Activated CD4-positive, CD25-positive, alpha-beta regulatory T cell treated with anti-CD3 and anti-CD28 coated beads, Interleukin-2, amount 50 U/mL, for 72 hours (primary cell): ENCODE measurements around the gene COQ8A.
"Not testable (repeated sequence)": the region's sequence is repeated elsewhere in the genome, so short reads cannot be mapped to it uniquely, and the experiment has no call there.

Experiments used
- DNase-seq: peaks from one replicate; pipeline ENCODE4 v3.0.0; 2021

COQ8A gene

DNA sequence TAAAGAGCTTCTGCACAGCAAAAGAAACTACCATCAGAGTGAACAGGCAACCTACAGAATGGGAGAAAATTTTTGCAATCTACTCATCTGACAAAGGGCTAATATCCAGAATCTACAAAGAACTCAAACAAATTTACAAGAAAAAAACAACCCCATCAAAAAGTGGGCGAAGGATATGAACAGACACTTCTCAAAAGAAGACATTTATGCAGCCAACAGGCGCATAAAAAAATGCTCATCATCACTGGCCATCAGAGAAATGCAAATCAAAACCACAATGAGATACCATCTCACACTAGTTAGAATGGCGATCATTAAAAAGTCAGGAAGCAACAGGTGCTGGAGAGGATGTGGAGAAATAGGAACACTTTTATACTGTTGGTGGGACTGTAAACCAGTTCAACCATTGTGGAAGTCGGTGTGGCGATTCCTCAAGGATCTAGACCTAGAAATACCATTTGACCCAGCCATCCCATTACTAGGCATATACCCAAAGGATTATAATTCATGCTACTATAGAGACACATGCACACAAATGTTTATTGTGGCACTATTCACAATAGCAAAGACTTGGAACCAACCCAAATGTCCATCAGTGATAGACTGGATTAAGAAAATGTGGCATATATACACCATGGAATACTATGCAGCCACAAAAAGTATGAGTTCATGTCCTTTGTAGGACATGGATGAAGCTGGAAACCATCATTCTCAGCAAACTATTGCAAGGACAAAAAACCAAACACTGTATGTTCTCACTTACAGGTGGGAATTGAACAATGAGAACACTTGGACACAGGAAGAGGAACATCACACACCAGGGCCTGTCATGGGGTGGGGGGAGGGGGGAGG, 10.6 kb upstream of the COQ8A start:
- DNase-seq, result not testable (repeated sequence)

DNA sequence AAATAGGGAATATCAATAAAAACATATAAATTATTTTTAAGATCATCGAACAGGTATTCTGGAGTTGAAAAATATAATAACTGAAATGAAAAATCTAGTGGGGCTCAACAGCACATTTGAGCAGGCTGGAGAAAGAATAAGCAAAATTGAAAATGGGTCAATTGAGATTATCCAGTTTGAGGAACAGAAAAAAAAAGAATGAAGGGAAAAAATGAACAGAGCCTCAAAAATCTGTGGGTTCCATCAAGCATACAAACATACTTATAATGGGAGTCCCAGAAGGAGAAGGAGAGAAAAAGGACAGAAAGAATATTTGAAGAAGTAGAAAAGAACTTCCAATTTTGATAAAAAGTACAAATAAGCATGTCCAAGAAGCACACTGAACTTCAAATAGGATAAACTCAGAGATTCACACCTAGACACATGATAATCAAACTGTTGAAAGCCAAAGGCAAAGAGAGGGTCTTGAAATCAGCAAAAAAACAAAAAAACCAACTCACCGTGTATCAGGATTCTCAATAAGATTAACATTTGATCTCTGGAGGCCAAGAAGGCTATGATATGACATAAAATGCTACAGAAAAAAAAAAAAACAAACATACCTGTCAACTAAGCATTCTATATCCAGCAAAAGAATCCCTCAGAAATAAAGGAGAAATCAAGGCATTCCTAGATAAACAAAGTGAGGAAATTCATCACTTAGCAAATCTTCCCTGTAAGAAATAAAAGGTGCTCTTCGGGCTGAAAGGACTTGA, 5.4 kb upstream of the COQ8A start:
- DNase-seq, result no peak

DNA sequence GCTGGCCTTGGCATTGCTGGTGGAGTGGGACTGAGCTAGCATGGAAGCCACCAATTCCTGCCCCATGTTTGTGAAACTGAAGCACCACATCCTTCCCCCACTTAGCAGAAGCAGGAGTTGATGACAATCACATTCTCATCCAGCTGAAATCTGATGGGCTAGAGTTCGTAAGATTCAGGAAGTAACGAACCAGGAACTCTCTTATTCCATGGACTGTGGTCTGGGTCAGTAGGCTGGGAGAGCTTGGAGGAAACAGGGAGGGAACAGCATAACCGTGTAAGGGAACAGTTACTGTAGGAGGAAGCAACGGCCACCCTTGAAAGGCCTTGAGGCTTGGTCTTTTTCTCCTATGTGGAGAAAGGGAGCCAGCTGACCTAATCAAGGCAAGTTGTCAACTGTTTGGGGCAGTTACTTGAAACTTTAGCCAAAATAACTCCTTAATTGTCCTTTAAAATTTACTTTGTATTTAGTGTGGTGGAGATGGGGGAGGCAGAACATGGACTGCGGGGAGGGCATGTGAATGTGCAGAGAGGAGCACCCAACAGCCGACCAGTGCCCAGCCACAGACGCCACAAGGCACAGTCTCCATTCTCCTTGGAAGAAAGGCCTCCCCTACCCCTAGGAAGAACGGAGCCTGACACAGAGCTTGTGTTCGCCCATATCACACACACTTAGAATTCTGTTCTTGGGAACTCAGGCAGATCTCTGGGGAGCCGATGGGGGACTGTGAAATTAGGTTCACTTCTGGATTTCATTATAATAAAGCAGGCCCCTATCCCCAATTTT, 2.0 kb upstream of the COQ8A start:
- no peak for DNase-seq

DNA sequence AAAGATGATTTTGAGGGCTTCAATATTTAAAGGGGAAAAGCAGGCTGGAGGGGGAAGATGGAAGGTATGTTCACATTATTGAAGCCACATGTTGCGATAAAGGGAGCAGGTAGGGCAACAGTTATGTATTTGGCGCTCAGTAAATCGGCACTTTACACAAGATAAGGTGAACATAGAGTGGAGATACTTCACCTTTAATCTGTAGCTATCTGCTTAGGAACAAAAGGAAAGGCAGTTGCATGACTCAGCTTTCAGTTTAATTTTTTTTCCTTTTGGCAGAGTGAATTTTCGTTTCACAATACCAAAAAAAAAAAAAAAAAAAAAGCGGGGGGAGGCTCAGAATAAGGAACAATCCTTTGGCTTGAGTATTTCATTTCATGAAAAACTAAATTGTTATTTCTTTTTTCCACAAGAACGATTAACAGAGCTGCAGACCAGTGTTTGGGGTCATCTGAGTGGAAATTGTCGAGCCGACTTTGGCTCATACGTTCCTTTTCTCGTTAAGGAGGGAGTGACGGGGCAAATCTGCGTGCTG, 1.1 kb upstream of the COQ8A start:
- DNase-seq, result no peak

DNA sequence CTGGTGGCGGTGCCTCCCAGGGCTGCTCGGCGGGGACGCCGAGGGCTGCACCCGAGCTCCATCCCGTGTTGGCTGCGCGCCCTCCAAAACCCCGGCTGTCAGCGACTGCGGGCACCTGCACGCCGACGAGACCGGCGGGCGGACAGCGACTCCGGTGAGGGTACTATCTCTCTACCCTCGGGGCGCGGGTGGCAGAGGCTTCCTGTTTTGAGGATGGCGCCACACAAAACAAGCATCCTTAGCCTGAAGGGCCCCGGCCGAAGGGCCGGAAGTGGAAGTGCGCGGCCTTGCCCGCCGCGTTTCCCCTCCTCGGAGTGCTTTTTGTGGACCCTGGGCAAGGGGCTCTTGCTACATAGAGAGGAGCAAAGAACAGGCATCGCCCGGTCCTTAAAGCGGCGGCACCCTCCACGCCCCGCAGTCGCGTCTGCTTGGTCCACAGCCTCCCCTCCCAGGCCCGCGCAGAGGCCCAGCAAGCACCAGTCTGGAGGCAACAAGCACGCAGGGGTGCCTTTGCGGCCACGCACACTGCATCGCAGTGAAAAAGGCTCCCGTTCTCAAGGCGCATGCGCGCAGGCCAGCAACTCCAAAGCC, 561 bp upstream of the COQ8A start:
- no peak for DNase-seq

DNA sequence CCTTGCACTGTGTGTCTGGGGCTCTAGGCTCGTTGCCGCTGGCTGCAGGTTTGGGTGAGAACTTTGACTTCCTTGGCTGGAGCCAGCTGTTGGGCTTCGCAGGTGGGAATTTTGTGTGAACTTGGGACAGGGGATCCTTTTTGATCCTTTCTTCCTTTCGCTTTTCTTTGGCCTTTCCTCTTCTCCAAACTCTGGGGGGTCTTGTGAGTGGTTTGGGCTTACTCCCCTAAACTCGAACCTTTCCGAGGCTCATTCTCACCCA, 643 bp downstream of the COQ8A start:
- no peak for DNase-seq

DNA sequence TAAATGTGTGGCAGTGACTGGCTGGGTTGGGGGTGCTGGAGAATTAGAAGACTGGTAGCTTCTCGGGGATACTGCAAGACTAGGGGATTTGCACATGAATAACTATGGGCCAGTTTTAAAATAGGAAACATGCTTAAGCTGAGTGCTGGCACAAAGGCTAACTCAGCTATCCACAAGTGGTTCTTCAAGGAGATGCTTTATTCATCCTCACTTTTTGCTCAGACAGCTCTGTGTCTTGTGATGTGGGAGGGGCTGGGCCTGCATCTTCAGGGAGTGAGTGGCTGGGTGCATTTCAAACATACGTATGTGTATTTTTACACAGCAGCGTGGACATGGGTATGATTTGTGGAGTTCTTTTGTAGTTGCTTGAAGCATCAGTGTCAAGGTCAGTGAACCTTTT, 2.3 kb downstream of the COQ8A start:
- DNase-seq, result no peak

DNA sequence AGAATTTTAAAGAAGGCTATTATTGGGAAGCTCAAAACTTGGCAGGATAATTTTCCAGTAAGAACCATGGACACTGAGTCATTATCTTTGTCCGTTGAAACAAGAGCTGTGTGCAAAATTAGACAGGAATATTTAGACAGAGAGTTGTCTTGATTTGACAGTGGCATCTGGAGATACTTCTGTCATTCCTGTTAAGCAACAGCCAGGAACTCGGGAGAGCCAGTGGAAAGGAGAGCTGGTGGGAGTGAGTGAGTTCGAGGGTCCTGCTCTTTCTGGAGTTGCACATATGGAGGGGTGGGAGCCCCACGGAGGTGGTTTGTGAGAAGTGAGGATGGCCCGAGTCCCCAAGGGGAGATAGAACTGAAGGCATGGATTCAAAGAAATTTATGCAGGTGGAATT, 3.1 kb downstream of the COQ8A start:
- no peak for DNase-seq

DNA sequence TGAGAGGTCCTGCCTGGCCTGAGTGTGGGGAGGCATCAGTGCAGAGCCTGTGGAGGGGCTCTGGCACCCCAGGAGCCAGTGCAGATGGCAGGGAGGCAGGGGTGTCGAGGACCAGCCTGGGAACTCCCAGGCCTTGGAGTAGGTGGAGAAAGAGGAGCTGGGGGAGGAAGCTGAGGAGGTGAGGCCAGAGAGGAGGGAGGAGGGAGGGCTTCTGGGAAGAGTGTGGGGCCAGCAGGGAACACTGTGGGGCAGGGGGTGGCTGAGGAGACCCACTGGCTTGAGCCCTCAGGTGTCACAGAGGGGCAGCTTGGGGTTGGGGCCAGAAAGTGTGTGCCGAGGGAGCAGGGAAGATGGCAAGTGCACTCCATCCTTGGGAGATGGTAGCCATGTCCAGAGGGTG, 3.8 kb downstream of the COQ8A start:
- no peak for DNase-seq

DNA sequence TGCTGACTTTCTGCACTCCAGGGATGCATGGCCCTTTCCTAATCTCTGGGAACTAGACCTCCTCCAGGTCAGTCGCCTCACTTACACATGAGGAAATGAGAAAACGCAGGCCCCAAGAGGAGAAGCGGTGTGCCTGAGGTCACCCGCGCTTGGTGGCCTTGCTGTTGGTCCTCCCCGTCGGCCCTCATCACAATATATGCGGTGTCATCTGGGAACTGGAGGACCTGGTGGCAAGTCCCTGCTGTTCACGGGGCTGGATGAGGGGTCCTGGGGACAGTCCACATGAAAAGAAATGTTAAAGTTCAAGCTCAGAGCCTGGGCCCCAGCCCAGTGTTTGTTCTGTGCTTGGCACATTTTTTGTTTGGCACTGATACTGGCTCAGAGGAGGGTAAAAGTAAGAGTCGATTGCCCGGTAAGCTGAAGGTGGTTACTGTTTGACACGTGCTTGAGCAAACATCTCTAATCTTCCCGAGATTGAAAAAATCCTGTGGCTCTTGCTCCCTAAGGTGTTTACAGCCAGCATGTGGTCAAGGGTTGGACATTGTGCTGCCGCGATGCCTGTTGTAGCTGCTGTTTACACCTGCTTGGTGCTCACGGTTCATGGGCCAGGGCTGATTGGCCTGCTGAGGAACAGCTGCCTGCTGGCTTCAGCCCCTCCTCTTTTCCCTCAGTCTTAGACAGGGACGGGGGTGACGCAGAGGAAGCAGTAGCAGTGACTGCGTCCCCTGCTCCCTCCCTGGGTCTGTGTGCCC, 5.2 kb downstream of the COQ8A start:
- DNase-seq, result no peak

DNA sequence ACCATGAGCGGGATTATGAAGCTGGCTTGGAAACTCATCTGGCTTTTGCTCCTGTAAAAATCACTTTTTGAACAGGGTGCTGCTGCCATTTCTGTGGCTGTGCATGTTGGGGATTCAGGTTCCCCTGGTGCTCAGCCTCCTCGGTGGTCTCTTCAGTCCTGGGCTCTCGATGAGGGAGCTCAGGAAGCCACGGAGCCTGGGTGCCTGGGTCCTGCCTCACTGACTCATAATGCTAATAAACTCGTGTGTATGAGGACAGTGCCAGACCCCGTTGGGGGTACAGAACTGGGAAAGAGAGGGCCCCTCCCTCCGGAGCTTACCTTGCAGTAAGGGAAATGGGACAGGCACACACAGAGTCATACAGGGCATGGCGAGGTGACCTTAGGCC, 5.8 kb downstream of the COQ8A start:
- DNase-seq, result no peak

DNA sequence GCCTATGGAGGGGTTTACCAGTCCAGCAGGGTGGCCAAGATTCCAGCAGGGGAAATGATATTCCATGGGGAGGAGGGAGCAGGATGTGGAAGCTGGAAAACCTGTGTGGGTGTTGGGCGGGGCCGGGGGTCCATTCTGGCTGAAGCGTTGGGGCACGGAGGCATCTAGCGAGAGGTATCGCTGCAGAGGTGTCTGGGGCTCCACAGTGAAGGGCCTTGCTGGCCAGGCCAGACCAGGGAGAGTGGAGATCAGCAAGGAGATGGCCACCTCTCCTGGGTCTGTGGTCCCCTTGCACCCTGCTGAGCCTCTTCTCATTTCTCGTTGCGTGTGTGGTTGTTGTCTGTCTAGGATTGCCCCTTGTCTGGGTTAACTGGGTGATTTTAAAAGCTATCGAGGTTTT, 6.2 kb downstream of the COQ8A start:
- no peak for DNase-seq

DNA sequence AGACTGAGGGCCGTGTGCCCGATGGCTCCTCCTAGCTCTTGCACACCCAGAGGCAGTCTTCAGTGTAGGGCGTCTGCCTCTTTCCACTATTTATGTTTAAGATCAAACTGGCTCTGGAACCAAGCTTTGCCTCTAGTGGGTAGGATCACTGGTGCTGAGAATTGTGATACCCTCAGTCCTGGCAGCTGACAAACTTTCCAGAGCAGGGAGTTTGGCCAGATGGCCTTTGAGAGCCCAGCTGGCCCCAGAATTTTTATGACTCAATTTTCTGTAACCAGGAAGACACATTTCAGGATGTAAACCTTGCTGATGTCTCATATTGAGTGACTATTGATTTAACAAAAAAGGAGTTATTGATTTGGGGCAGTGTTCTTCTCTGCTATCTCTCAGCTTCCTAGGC, 6.7 kb downstream of the COQ8A start:
- no peak for DNase-seq

DNA sequence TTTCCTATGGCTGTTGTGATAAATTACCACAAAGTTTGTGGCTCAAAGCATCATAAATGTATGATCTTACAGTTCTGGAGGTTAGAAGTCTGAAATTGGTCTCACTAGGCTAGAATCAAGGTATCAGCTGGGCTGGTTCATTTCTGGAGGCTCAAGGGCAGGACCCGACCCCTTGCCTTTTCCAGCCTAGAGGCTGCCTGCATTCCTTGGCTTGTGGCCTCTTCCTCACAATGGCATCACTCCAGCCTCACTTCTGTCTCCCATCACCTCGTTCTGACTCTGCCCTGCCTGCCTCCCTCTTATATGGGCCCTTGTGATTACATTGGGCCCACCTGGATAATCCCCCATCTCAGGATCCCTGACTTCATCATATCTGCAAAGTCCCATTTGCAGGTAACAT, 8.0 kb downstream of the COQ8A start:
- no peak for DNase-seq

DNA sequence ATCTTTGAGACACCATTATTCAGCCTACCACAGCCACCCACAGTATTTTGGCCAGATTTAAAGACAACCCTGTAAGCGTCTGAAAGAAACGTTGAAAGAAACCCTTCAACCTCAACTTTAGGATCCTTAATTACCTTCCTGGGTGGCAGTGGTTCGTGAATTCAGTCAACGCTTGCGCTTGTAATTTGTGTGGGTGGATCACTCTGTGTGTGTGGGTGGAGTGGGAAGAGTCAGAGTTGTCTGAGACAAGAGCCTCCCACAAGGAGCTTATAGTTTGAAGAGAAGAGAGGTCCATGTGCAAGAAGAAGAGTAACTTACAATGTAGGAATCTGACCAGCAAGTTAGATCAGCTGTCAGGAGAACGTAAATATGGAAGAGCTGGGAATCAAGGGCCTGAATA, 8.4 kb downstream of the COQ8A start:
- no peak for DNase-seq

DNA sequence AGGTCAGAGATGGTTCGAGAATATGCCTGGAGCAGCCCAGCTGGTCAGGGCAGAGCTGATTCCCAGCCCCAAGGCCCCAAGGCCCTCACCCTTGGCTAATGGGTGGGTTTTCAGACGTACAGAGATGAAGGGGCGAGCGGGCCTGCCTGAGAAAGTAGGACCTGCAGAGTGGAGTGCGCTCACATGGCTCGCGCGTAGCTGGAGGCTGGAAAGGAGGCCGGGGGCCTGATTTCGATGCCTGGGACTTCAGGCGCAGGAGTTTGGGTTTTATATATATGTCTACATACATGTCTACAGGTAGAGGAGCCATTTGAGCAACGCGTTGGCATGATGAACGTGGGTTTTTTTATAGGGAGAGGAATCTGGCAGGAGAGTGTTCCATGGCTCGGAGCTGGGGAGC, 8.9 kb downstream of the COQ8A start:
- no peak for DNase-seq

DNA sequence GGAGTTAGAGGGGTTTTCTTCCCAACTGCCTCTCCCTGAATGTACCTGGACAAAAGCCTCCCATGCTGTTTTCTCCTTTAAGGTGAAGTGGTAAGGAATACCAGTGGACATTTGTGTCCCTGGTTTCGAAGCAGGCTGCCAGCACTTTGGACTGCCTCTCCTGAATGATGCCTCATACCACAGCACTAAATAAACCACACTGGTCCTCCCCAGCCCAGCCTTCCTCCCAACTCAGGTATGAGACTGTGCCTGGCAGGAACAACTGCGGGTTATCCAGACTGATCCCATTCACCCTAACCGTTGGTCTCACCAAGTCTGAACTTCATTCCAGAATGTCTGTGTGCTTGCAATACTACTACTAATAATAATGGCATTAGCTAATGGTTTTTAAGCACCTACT, 9.3 kb downstream of the COQ8A start:
- no peak for DNase-seq

DNA sequence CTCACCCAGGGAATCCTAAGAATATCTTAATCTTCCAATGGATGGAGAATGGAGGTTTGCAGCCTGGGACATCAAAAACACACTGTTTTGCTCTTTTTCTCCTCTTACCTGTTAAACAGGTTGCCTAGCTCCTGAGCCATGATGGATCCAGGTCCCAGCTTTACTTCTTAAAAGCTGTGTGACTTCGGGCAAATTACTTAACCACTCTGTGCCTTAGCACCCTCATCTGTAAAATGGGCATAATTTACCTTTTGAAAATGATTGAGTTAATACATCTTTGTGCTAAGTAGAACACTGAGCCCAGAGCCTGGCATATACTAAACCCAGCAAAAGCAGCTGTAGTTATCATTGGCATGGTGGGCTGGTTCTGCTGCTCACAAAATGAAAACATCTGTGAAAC, 10.2 kb downstream of the COQ8A start:
- DNase-seq, result no peak

DNA sequence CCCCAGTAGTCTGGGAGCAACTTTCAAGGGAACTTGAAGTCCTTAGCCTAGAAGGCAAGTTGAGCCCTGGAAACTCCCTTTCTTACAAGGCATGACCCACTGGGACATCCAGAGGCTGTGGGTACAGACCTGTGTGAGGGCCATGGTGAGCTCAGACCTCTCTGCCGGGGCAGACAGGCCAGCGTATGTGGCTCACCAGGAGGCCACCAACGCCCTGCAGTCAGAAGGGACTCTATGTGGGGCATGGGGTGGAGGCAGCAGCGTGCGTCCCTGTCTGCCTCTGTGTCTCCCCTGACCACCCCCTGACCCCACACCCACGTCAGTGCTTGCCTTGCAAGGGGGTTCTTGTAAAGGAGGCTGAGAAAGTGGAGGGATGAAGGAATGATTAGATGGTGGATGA, 10.8 kb downstream of the COQ8A start:
- DNase-seq, result no peak

DNA sequence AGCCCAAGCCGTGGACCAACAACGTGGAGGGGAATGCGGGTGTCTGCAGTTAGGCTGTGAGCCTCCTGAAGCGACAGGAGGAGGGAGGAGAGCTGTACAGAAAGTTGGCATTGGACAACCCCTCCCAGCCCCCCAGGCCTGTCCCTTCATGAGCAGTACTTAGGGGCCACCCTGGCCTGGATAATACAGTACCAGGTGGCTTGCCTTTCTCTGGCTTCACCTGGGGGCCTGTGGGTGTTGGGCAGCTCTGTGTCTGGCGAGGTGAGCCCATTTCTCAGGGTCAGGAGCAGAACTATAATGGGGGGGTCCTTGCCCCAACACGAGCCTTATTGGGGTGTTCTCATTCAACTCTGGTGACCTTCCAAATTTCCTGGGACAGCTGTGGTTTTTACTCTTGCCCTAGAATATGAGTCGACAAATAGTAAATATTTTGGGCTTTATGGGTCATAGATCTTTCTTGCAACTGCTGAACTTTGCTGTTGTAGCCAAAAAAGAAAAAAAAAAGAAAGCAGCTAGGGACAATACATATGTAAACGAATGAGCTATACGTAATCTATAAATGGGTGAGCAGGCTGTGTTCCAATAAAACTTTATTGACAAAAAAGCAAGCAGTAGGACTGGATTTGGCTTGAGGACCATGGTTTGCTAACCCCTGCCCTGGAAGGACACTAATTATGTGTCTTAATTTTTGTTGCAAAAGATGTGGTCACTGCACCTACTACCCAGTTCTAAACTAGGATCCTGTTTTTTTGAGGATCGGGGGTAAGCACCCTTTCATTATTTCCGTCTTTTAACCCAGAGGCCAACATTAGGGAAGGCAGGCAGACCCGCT, 11.4 kb downstream of the COQ8A start:
- DNase-seq, result no peak

DNA sequence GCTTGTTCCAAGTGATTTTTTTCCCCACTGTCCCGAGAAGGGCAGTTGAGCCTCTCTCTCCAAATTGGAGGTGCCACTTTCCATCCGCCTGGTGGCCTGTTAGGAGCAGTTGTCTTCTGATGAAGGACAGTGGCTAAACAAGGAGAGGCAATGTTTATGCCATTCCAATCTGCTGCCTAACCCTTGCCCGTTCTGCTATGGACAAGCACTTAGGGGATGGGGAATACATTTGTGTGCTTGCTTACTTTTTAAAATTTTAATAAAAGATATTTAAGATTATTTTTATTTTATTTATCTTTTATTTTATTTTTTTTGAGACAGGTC, 12.0 kb downstream of the COQ8A start:
- DNase-seq, result no peak
